Adipocyte (in vitro differentiated cells): ENCODE measurements around the gene FANCD2.
"Not testable (repeated sequence)": the region's sequence is repeated elsewhere in the genome, so short reads cannot be mapped to it uniquely, and the experiment has no call there.

Experiments
- DNase-seq: peaks from one replicate; pipeline ENCODE4 v3.0.0-alpha.2; 2015; ENCODE audit warnings: low read depth
- H3K27me3 ChIP-seq: replicated peaks from 2 replicates; pipeline ENCODE4 v1.7.0; 2013; ENCODE audit warnings: mild to moderate bottlenecking, low read length, moderate library complexity; ENCODE audit not compliant: control insufficient read depth, insufficient read depth
- H3K36me3 ChIP-seq: 2 replicates; pipeline ENCODE4 v1.7.0; 2013; ENCODE audit warnings: low read length, mild to moderate bottlenecking, moderate library complexity; ENCODE audit not compliant: control insufficient read depth, insufficient read depth, severe bottlenecking
- H3K4me1 ChIP-seq: 2 replicates; pipeline ENCODE4 v1.7.0; 2013; ENCODE audit warnings: mild to moderate bottlenecking, low read length, moderate library complexity; ENCODE audit not compliant: control insufficient read depth, insufficient read depth
- H3K4me3 ChIP-seq: 2 replicates; pipeline ENCODE4 v1.7.0; 2013; ENCODE audit warnings: mild to moderate bottlenecking, low read length, moderate library complexity
- H3K9ac ChIP-seq: 2 replicates; pipeline ENCODE4 v1.7.0; 2013; ENCODE audit warnings: mild to moderate bottlenecking, low read length, moderate library complexity
- H3K9me3 ChIP-seq: 2 replicates; pipeline ENCODE4 v1.7.0; 2013; ENCODE audit warnings: mild to moderate bottlenecking, low read length, moderate library complexity; ENCODE audit not compliant: control insufficient read depth

Gene FANCD2

DNA sequence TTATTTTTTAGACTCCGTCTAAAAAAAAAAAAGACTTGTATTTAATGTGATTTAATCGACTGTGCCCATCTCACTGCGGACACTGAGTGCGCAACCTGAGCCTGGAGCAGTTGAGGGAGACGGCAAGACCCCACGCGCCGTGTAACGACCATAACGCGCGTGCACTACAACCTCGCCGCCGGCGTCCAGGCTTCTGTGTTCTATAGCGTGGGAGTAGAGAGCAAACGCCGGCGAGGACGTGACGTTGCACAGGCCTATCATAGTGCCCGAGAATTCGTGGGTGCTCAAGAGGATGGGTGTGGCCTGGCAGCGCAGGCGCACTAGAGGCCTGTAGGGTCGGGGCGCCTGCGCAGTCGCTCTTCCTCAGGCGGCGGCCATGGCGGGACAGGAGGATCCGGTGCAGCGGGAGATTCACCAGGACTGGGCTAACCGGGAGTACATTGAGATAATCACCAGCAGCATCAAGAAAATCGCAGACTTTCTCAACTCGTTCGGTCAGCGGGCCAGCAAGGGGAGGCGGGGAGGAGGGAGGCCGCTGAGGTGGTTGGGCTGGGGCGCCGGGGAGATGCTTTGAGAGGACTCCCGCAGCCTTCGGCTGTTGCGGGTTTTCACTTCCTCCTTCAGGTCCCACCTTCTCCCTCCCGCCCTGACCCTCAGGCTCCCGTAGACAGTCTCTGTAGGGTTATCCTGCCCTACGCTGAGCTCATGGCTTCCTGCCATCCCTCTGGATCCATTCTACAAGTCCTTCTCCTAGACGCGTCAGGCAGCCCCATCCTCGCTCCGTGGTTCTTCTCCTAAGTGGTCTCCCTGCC, 89.3 kb downstream of the FANCD2 start, which contains the start of gene BRK1:
Gene BRK1 (plus strand): TSS at position 350 of the 812 bp plus-strand sequence. CDS start 27 bp downstream, at position 377.
- Histone ChIP-seq H3K4me3 (peak within 1 kb of the TSS; percentile 99), H3K36me3 (no peaks in the 10 kb centered on the region), H3K9ac (peak within 1 kb of the TSS; percentile 94), H3K27me3 (no peaks in the 10 kb centered on the region), H3K4me1 (peaks cover 15% of the 10 kb centered on the region), H3K9me3 (no peaks in the 10 kb centered on the region)
- DNase-seq = peak; percentile 99

DNA sequence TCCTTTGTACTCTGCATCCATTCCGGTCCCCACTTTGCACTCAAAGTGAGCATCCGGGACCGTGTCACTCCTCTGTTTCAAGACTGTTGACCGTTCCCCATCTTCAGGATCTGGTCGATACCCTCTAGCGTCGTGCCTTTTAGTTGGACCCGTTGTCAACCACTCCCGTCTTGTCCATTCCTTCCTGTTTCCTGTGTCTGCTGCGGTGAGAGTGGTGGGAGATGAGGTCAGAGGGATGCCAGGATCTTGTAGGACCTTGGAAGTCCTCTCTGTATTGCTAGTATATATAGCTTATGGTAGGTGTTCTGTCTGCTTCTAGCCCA, 89.9 kb downstream of the FANCD2 start:
- DNase-seq = no peak
- Histone ChIP-seq H3K4me3 (peak overlapping the region; percentile 99), H3K4me1 (peaks cover 15% of the 10 kb centered on the region), H3K27me3 (no peaks in the 10 kb centered on the region), H3K36me3 (peaks cover 5% of the 10 kb centered on the region), H3K9ac (peak overlapping the region; percentile 94), H3K9me3 (no peaks in the 10 kb centered on the region)

GRCh38 chr3:10116928-10117327, 90.7 kb downstream of the FANCD2 start:
- Histone ChIP-seq H3K9me3 (no peaks in the 10 kb centered on the region), H3K36me3 (peaks cover 9% of the 10 kb centered on the region), H3K4me3 (peak overlapping the region; percentile 99), H3K4me1 (peaks cover 15% of the 10 kb centered on the region), H3K27me3 (no peaks in the 10 kb centered on the region), H3K9ac (peak overlapping the region; percentile 94)
- DNase-seq = no peak

DNA sequence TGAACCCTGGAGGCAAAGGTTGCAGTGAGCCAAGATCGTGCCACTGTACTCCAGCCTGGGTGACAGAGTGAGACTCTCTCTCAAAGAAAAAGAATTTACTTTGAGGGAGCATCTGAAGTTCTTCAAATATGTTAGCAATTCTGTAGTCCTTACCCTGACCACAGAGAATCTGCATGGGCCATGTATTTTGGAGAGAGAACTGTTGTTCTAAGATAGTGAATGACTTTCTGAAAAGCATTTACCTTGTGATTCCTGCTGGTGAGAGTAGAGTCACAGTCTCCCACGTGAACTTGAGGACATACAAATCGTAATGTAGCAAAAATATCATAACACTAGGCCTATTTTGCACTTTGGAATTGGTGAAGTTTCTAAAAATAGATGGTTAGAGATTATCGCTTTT, 93.1 kb downstream of the FANCD2 start:
- Histone ChIP-seq H3K9ac (no peak overlapping the region), H3K27me3 (no peaks in the 10 kb centered on the region), H3K4me3 (no peak overlapping the region), H3K36me3 (peaks cover 16% of the 10 kb centered on the region), H3K9me3 (no peaks in the 10 kb centered on the region), H3K4me1 (peaks cover 16% of the 10 kb centered on the region)
- DNase-seq = no peak

GRCh38 chr3:10121064-10121463, 94.8 kb downstream of the FANCD2 start:
- peaks cover 27% of the 10 kb centered on the region for H3K36me3 ChIP-seq
- no peak for DNase-seq
- peaks cover 18% of the 10 kb centered on the region for H3K4me1 ChIP-seq

DNA sequence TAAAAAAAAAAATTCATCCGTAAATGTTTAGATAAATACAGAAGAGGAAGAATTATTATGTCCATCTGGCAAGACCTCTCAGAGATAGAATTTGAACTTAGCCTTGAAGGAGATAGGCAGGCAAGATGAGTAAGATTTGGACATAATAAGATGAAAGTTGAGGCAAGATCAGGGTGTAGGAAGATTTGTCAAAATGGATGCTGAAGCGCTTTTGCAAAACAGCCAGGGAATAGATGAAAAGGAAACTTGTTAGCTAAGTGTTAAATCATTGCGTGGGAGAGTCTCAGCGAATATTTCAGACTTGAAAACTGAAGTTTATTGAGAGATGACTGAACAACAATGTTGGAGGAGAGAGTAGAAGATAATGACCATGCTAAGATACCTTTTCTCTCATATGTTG, 96.5 kb downstream of the FANCD2 start:
- DNase-seq = no peak
- Histone ChIP-seq H3K9ac (no peak overlapping the region), H3K4me3 (no peak overlapping the region), H3K9me3 (no peaks in the 10 kb centered on the region), H3K36me3 (peaks cover 42% of the 10 kb centered on the region), H3K27me3 (no peaks in the 10 kb centered on the region), H3K4me1 (peaks cover 4% of the 10 kb centered on the region)

More at GRCh38 chr3:10121064-10121463, 94.8 kb downstream of the FANCD2 start:
- Histone ChIP-seq H3K4me3 (no peak overlapping the region), H3K27me3 (no peaks in the 10 kb centered on the region), H3K9me3 (no peaks in the 10 kb centered on the region), H3K9ac (no peak overlapping the region)

GRCh38 chr3:10135872-10136271, 109.6 kb downstream of the FANCD2 start:
- H3K27me3 ChIP-seq, H3K4me3 ChIP-seq, DNase-seq, H3K9ac ChIP-seq, H3K4me1 ChIP-seq, H3K36me3 ChIP-seq, H3K9me3 ChIP-seq: not testable (repeated sequence)

DNA sequence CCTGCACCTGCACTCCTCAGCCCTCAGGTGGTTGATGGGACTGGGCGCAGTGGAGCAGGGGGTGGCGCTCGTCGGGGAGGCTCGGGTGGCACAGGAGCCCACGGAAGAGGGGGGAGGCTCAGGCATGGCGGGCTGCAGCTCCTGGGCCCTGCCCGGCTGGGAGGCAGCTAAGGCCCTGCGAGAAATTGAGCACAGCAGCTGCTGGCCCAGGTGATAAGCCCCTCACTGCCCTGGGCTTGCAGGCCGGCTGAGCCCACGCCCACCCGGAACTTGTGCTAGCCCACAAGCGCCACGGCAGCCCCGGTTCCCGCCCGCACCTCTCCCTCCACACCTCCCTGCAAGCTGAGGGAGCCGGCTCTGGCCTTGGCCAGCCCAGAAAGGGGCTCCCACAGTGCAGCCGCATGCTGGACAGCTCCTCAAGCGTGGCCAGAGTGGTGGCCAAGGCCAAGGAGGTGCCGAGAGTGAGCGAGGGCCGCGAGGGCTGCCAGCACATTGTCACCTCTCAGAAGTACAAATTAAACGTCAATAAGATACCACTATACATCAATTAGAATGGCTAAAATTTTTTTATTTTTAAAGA, 110.3 kb downstream of the FANCD2 start:
- H3K36me3 ChIP-seq = no peaks in the 10 kb centered on the region
- no peak for DNase-seq
- H3K4me3 ChIP-seq = no peak overlapping the region
- H3K27me3 ChIP-seq = no peaks in the 10 kb centered on the region
- H3K9me3 ChIP-seq = no peaks in the 10 kb centered on the region
- no peak overlapping the region for H3K9ac ChIP-seq
- no peaks in the 10 kb centered on the region for H3K4me1 ChIP-seq

DNA sequence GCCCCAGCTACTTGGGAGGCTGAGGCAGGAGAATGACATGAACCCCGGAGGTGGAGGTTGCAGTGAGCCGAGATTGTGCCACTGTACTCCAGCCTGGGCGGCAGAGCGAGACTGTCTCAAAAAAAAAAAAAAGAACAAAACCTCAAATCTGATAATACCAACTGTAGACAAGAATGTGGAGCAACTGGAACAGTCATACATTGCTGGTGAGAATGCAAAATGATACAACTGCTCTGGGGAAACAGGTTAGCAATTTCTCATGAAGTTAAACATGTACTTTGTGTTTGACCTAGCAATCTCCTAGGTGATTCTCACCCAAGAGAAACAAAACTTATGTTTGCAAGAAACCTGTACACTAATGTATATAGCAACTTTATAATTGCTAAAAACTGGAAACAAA, 110.9 kb downstream of the FANCD2 start:
- Histone ChIP-seq H3K4me1 (no peaks in the 10 kb centered on the region), H3K9me3 (no peaks in the 10 kb centered on the region), H3K36me3 (no peaks in the 10 kb centered on the region), H3K4me3 (no peak overlapping the region), H3K27me3 (no peaks in the 10 kb centered on the region), H3K9ac (no peak overlapping the region)
- DNase-seq = no peak

- no peaks in the 10 kb centered on the region for H3K36me3 ChIP-seq
- DNase-seq = no peak
- H3K9ac ChIP-seq = peak overlapping the region; percentile 94
- H3K4me1 ChIP-seq = peaks cover 13% of the 10 kb centered on the region
- no peaks in the 10 kb centered on the region for H3K27me3 ChIP-seq
- no peaks in the 10 kb centered on the region for H3K9me3 ChIP-seq
- H3K4me3 ChIP-seq = peak overlapping the region; percentile 90
These were observed 114.8 kb downstream of the FANCD2 start for GRCh38 chr3:10140996-10141546.

- peak overlapping the region; percentile 94 for H3K9ac ChIP-seq
- peak; percentile 32 for DNase-seq
- peaks cover 4% of the 10 kb centered on the region for H3K36me3 ChIP-seq
- no peaks in the 10 kb centered on the region for H3K27me3 ChIP-seq
- peaks cover 13% of the 10 kb centered on the region for H3K4me1 ChIP-seq
- peak overlapping the region; percentile 90 for H3K4me3 ChIP-seq
- H3K9me3 ChIP-seq = no peaks in the 10 kb centered on the region
These were observed 116.7 kb downstream of the FANCD2 start for GRCh38 chr3:10142707-10143560.
